ENCODE measurements around the gene PLEKHA6. TPM values are rescaled to one million over a fixed set of nuclear protein-coding genes. Genes with fewer than 3 reads are reported as not detected.

The PLEKHA6 gene
- total and polyA plus RNA-seq, 2 donors (not counting 1 experiment from before 2014, with no cell fraction given): 0.31 to 0.47 TPM

- no peaks in the 10 kb centered on the region for H3K4me1 ChIP-seq (ENCODE audit: control insufficient read depth in 2 of 2, insufficient read depth in 2 of 2, low read length in 2 of 2)
- no peaks in the 10 kb centered on the region for H3K79me2 ChIP-seq (ENCODE audit: control insufficient read depth, insufficient read depth, low read length)
- intact Hi-C loops (cut with micrococcal nuclease): no loop called here
- H3K27me3 Mint-ChIP-seq: peaks cover 27% of the 10 kb centered on the region
- TF ChIP-seq EZH2 (IDR thresholded peaks at IDR 0.05; ENCODE audit: borderline replicate concordance, insufficient read depth, low read depth, low read length, poor library complexity, severe bottlenecking) (no peak), CTCF (IDR thresholded peaks at IDR 0.05) (no peak)
- no peak overlapping the region for H3K4me3 Mint-ChIP-seq
- H2AFZ ChIP-seq (ENCODE audit: insufficient read depth, low read depth, low read length, poor library complexity, severe bottlenecking): no peak overlapping the region
- no peak for ATAC-seq (ENCODE audit: low read depth)
- no peaks in the 10 kb centered on the region for H3K9me3 ChIP-seq (ENCODE audit: control extremely low read depth in 1 of 3, control insufficient read depth in 2 of 3, insufficient read depth in 1 of 3, low read length in 2 of 3)
- ChIA-PET POLR2A (no interaction called here), CTCF (no interaction called here)
- 96% methylated on average over 3 of the region's 4 CpGs for WGBS (ENCODE audit: insufficient coverage)
- no peaks in the 10 kb centered on the region for H3K4me1 Mint-ChIP-seq
- no peaks in the 10 kb centered on the region for H3K9me3 Mint-ChIP-seq (ENCODE audit: insufficient read depth)
- no peak overlapping the region for H3K4me2 ChIP-seq (replicated peaks; ENCODE audit: low read depth, low read length, poor library complexity, severe bottlenecking)
- no peak overlapping the region for H3K27ac Mint-ChIP-seq
- H3K36me3 ChIP-seq (replicated peaks in 1 of 2; ENCODE audit: control extremely low read depth in 1 of 2, control insufficient read depth in 1 of 2, extremely low read depth in 1 of 2, insufficient read depth in 2 of 2, low read length in 1 of 2): no peaks in the 10 kb centered on the region
- DNase-seq: no peak
- H3K9ac ChIP-seq (ENCODE audit: low read length): no peak overlapping the region
- no peaks in the 10 kb centered on the region for H4K20me1 ChIP-seq (ENCODE audit: control insufficient read depth, insufficient read depth, low read length, poor library complexity, severe bottlenecking)
- no peak overlapping the region for H3K27ac ChIP-seq (ENCODE audit: low read length in 2 of 2)
- H3K4me3 ChIP-seq (ENCODE audit: control extremely low read depth in 1 of 5, extremely low read depth in 1 of 5, insufficient read depth in 1 of 5, low read depth in 2 of 5, low read length in 4 of 5): no peak overlapping the region
- peaks cover 0 to 6% (median 0%) of the 10 kb centered on the region in 4 experiments for H3K27me3 ChIP-seq (replicated peaks in 1 of 4; ENCODE audit: control extremely low read depth in 1 of 4, control insufficient read depth in 3 of 4, insufficient read depth in 4 of 4, low read length in 3 of 4)
Observed at GRCh38 chr1:204343802-204344201, 15.9 kb downstream of the PLEKHA6 start.

- H4K20me1 ChIP-seq (ENCODE audit: control insufficient read depth, insufficient read depth, low read length, poor library complexity, severe bottlenecking): no peaks in the 10 kb centered on the region
- CTCF ChIA-PET: no interaction called here
- H3K79me2 ChIP-seq (ENCODE audit: control insufficient read depth, insufficient read depth, low read length): no peaks in the 10 kb centered on the region
- H3K36me3 ChIP-seq (replicated peaks in 1 of 2; ENCODE audit: control extremely low read depth in 1 of 2, control insufficient read depth in 1 of 2, extremely low read depth in 1 of 2, insufficient read depth in 2 of 2, low read length in 1 of 2): no peaks in the 10 kb centered on the region
- WGBS (ENCODE audit: insufficient coverage): 100% methylated on average over 1 of the region's 3 CpGs
- Mint-ChIP-seq H3K4me3 (no peak overlapping the region), H3K9me3 (ENCODE audit: insufficient read depth) (no peaks in the 10 kb centered on the region), H3K27me3 (peaks cover 31% of the 10 kb centered on the region), H3K27ac (no peak overlapping the region), H3K4me1 (no peaks in the 10 kb centered on the region)
- DNase-seq (no peak), ATAC-seq (ENCODE audit: low read depth) (no peak)
- POLR2A ChIA-PET: no interaction called here
- H3K27me3 ChIP-seq (replicated peaks in 1 of 4; ENCODE audit: control extremely low read depth in 1 of 4, control insufficient read depth in 3 of 4, insufficient read depth in 4 of 4, low read length in 3 of 4): peaks cover 0 to 2% (median 0%) of the 10 kb centered on the region in 4 experiments
- no peak overlapping the region for H3K9ac ChIP-seq (ENCODE audit: low read length)
- H3K9me3 ChIP-seq (ENCODE audit: control extremely low read depth in 1 of 3, control insufficient read depth in 2 of 3, insufficient read depth in 1 of 3, low read length in 2 of 3): no peaks in the 10 kb centered on the region
- no peak for TF ChIP-seq CTCF (IDR thresholded peaks at IDR 0.05)
- no peak for TF ChIP-seq EZH2 (IDR thresholded peaks at IDR 0.05; ENCODE audit: borderline replicate concordance, insufficient read depth, low read depth, low read length, poor library complexity, severe bottlenecking)
- H3K27ac ChIP-seq (ENCODE audit: low read length in 2 of 2): no peak overlapping the region
- intact Hi-C loops (cut with micrococcal nuclease): no loop called here
- no peak overlapping the region for H3K4me2 ChIP-seq (replicated peaks; ENCODE audit: low read depth, low read length, poor library complexity, severe bottlenecking)
- H2AFZ ChIP-seq (ENCODE audit: insufficient read depth, low read depth, low read length, poor library complexity, severe bottlenecking): no peak overlapping the region
- H3K4me1 ChIP-seq (ENCODE audit: control insufficient read depth in 2 of 2, insufficient read depth in 2 of 2, low read length in 2 of 2): no peaks in the 10 kb centered on the region
- H3K4me3 ChIP-seq (ENCODE audit: control extremely low read depth in 1 of 5, extremely low read depth in 1 of 5, insufficient read depth in 1 of 5, low read depth in 2 of 5, low read length in 4 of 5): no peak overlapping the region
Observed at GRCh38 chr1:204343247-204343646, 16.5 kb downstream of the PLEKHA6 start.
